Measurements from ENCODE around the gene DNAH10. TPM values are rescaled to one million over a fixed set of nuclear protein-coding genes. Genes with fewer than 3 reads are reported as not detected.

The DNAH10 gene
- total RNA-seq, 1 experiment from 2014 or later: 0.09 TPM

GRCh38 chr12:123846340-123846739 lies 84.2 kb downstream of the DNAH10 start (continued):
- no peak for TF ChIP-seq PRDM15 (CRISPR knock-in tag; IDR thresholded peaks at IDR 0.05)
- TF ChIP-seq TCF7 (CRISPR knock-in tag; IDR thresholded peaks at IDR 0.05; ENCODE audit: low read depth): no peak
- TF ChIP-seq NR3C1 (CRISPR knock-in tag; conservative IDR thresholded peaks at IDR 0.05; ENCODE audit: low read depth): no peak

- Mint-ChIP-seq H3K36me3 (no peaks in the 10 kb centered on the region), H3K27ac (no peak overlapping the region), H3K4me1 (peaks cover 2% of the 10 kb centered on the region; the same call in 1 of the 2 replicates), H3K9me3 (no peaks in the 10 kb centered on the region), H3K27me3 (ENCODE audit: low read depth) (peaks cover 2% of the 10 kb centered on the region; the same call in 1 of the 2 replicates), H3K4me3 (no peak overlapping the region)
- TF ChIP-seq ZNF512 (CRISPR knock-in tag; IDR thresholded peaks at IDR 0.05; ENCODE audit: borderline replicate concordance) (no peak), ZNF281 (CRISPR knock-in tag; IDR thresholded peaks at IDR 0.05) (no peak), CREB1 (CRISPR knock-in tag; IDR thresholded peaks at IDR 0.05) (no peak), IRF2 (CRISPR knock-in tag; IDR thresholded peaks at IDR 0.05; ENCODE audit: borderline replicate concordance, low read depth) (no peak), E2F4 (CRISPR knock-in tag; IDR thresholded peaks at IDR 0.05; ENCODE audit: borderline replicate concordance, low read depth) (no peak), GTF2I (CRISPR knock-in tag; conservative IDR thresholded peaks at IDR 0.05) (no peak)
- ChIA-PET POLR2A (no interaction called here), CTCF (no interaction called here)
- no peak for DNase-seq (ENCODE audit: low spot score)
- ATAC-seq: no peak
Measured at GRCh38 chr12:123847019-123847418, 84.9 kb downstream of the DNAH10 start.

- no peak overlapping the region for H3K4me3 Mint-ChIP-seq
- peaks cover 2% of the 10 kb centered on the region; the same call in 1 of the 2 replicates for H3K27me3 Mint-ChIP-seq (ENCODE audit: low read depth)
- CTCF ChIA-PET: no interaction called here
Measured at GRCh38 chr12:123847876-123848275, 85.8 kb downstream of the DNAH10 start.

More at GRCh38 chr12:123847876-123848275, 85.8 kb downstream of the DNAH10 start:
- H3K9me3 Mint-ChIP-seq: no peaks in the 10 kb centered on the region
- TF ChIP-seq TEAD4 (CRISPR knock-in tag; IDR thresholded peaks at IDR 0.05) (no peak), CTCF (IDR thresholded peaks at IDR 0.05) (no peak), PREB (CRISPR knock-in tag; IDR thresholded peaks at IDR 0.05; ENCODE audit: borderline replicate concordance) (no peak), ATF1 (CRISPR knock-in tag; IDR thresholded peaks at IDR 0.05) (no peak), AR (CRISPR knock-in tag; IDR thresholded peaks at IDR 0.05) (no peak), NR3C1 (CRISPR knock-in tag; conservative IDR thresholded peaks at IDR 0.05; ENCODE audit: low read depth) (no peak), ZNF512 (CRISPR knock-in tag; IDR thresholded peaks at IDR 0.05; ENCODE audit: borderline replicate concordance) (no peak)
- POLR2A ChIA-PET: no interaction called here
- no peak overlapping the region for H3K27ac Mint-ChIP-seq
- ATAC-seq: no peak
- no peak for DNase-seq (ENCODE audit: low spot score)
- H3K36me3 Mint-ChIP-seq: no peaks in the 10 kb centered on the region
- H3K4me1 Mint-ChIP-seq: no peaks in the 10 kb centered on the region
